Osteoblast (primary cell): ENCODE measurements around the gene AFF3. TPM values are rescaled to one million over a fixed set of nuclear protein-coding genes. Genes with fewer than 3 reads are reported as not detected.

Experiments
- DNase-seq: peaks from one replicate; pipeline ENCODE4 v3.0.0; 2011; ENCODE audit warnings: low spot score, mixed read lengths; ENCODE audit not compliant: insufficient read length; ENCODE audit errors: missing footprints
- H2AFZ ChIP-seq: 2 replicates; pipeline ENCODE4 v1.6.0; 2011; ENCODE audit warnings: mild to moderate bottlenecking, low read length
- H3K27ac ChIP-seq: 2 replicates; pipeline ENCODE4 v1.5.1; 2011; ENCODE audit warnings: mild to moderate bottlenecking, low read depth, low read length, moderate library complexity
- H3K27me3 ChIP-seq: 2 replicates; pipeline ENCODE4 v1.6.0; 2012; ENCODE audit warnings: mild to moderate bottlenecking, control low read depth, inconsistent platforms, low read length, moderate library complexity; ENCODE audit not compliant: insufficient read depth
- H3K36me3 ChIP-seq: 2 replicates; pipeline ENCODE4 v1.5.1; 2011; ENCODE audit warnings: mild to moderate bottlenecking, low read length, control low read depth, moderate library complexity; ENCODE audit not compliant: insufficient read depth
- H3K4me1 ChIP-seq: 2 replicates; pipeline ENCODE4 v1.5.1; 2011; ENCODE audit warnings: mild to moderate bottlenecking, low read length, control low read depth, moderate library complexity; ENCODE audit not compliant: insufficient read depth
- H3K4me2 ChIP-seq: 2 replicates; pipeline ENCODE4 v1.6.0; 2011; ENCODE audit warnings: mild to moderate bottlenecking, low read length; ENCODE audit not compliant: insufficient read depth
- H3K4me3 ChIP-seq: fragments of 200-600 bp; sonication (generic); 3 replicates; pipeline ENCODE4 v1.5.1; 2012; ENCODE audit warnings: mild to moderate bottlenecking, low read length, inconsistent platforms; ENCODE audit not compliant: insufficient read depth
- H3K79me2 ChIP-seq: 2 replicates; pipeline ENCODE4 v1.6.0; 2012; ENCODE audit warnings: mild to moderate bottlenecking, low read length, control low read depth, inconsistent platforms; ENCODE audit not compliant: insufficient read depth
- H3K9me3 ChIP-seq: 2 replicates; pipeline ENCODE4 v1.5.1; 2011; ENCODE audit warnings: low read depth, low read length, control low read depth
- H4K20me1 ChIP-seq: 2 replicates; pipeline ENCODE4 v1.6.0; 2012; ENCODE audit warnings: mild to moderate bottlenecking, low read length, control low read depth; ENCODE audit not compliant: insufficient read depth
- CTCF ChIP-seq: IDR thresholded peaks from 2 replicates; pipeline ENCODE4 v1.5.1; 2011; ENCODE audit warnings: mild to moderate bottlenecking, low read depth, low read length, moderate library complexity; ENCODE audit errors: extremely low read depth
- total RNA-seq: library from RNA; depleted of rRNA; stranded (reverse); fragments of >200 nt; gene quantifications from 2 replicates; pipeline ENCODE4 v1.2.3, GENCODE V29; 2012

Gene AFF3
- total RNA-seq, 1 donor: 4.3 TPM

- Histone ChIP-seq H3K4me2 (no peak overlapping the region), H3K79me2 (no peaks in the 10 kb centered on the region), H3K4me1 (no peaks in the 10 kb centered on the region), H3K9me3 (no peaks in the 10 kb centered on the region), H3K27ac (no peak overlapping the region), H2AFZ (no peak overlapping the region), H3K4me3 (no peak overlapping the region), H4K20me1 (no peaks in the 10 kb centered on the region), H3K27me3 (no peaks in the 10 kb centered on the region), H3K36me3 (no peaks in the 10 kb centered on the region)
- TF ChIP-seq CTCF: no peak
- DNase-seq: no peak
Observed at GRCh38 chr2:99960291-99960690, 182.1 kb downstream of the AFF3 start.

- no peak overlapping the region for H3K27ac ChIP-seq
- H3K36me3 ChIP-seq: no peaks in the 10 kb centered on the region
- H3K9me3 ChIP-seq: no peaks in the 10 kb centered on the region
- H3K4me2 ChIP-seq: no peak overlapping the region
- H2AFZ ChIP-seq: no peak overlapping the region
- TF ChIP-seq CTCF: no peak
- H3K4me3 ChIP-seq: no peak overlapping the region
- H3K79me2 ChIP-seq: no peaks in the 10 kb centered on the region
- H4K20me1 ChIP-seq: no peaks in the 10 kb centered on the region
- DNase-seq: no peak
- H3K27me3 ChIP-seq: no peaks in the 10 kb centered on the region
- no peaks in the 10 kb centered on the region for H3K4me1 ChIP-seq
Observed at GRCh38 chr2:99959261-99960014, 183.0 kb downstream of the AFF3 start.

GRCh38 chr2:99957332-99958133 is 184.9 kb downstream of the AFF3 start:
- Histone ChIP-seq H3K4me3 (no peak overlapping the region), H3K4me1 (no peaks in the 10 kb centered on the region), H4K20me1 (no peaks in the 10 kb centered on the region), H3K79me2 (no peaks in the 10 kb centered on the region), H2AFZ (peak overlapping the region; percentile 45), H3K4me2 (no peak overlapping the region), H3K36me3 (no peaks in the 10 kb centered on the region), H3K27ac (no peak overlapping the region), H3K27me3 (no peaks in the 10 kb centered on the region), H3K9me3 (no peaks in the 10 kb centered on the region)
- TF ChIP-seq CTCF: no peak
- DNase-seq: no peak
